Hematopoietic multipotent progenitor cell treated with erythropoietin and hydrocortisone succinate and interleukin-3 and kit ligand, for 4 days (in vitro differentiated cells): ENCODE measurements around the gene HLA-G.
"Not testable (repeated sequence)": the region's sequence is repeated elsewhere in the genome, so short reads cannot be mapped to it uniquely, and the experiment has no call there.

Experiments
- DNase-seq: peaks from one replicate; pipeline ENCODE4 v3.0.0-alpha.2; 2015

The HLA-G gene

DNA sequence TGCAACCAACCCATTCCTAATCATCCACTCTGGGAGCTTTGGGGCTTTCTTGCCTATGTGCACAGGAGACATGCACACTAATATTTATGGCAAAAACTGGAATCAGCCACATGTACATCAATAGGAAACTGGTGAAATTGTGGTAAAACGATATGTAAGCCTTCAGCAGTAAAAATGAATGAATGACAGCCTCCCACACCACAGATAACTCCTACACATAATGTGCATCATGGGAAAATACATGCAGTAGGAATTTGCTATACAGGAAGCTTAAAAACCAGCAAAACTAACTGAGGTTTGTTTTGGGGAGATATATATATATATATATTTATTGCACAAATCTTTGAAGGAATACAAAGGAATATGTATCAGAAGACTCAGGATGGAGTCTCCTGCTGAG is 47.6 kb downstream of the HLA-G start:
- no peak for DNase-seq

DNA sequence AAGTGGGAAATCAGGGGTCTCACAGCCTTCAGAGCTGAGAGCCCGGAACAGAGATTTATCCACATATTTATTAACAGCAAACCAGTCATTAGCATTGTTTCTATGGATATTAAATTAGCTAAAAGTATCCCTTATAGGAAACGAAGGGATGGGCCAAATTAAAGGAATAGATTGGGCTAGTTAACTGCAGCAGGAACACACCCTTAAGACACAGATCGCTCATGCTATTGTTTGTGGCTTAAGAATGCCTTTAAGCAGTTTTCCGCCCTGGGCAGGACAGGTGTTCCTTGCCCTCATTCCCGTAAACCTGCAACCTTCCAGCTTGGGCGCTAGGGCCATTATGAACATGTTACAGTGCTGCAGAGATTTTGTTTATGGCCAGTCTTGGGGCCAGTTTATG is 48.1 kb downstream of the HLA-G start:
- not testable (repeated sequence) for DNase-seq
